Cerebellar cortex (tissue), 1 donor: ENCODE results near the gene MYL12B.
"Not testable (repeated sequence)": the region's sequence is repeated elsewhere in the genome, so short reads cannot be mapped to it uniquely, and the experiment has no call there.

Source experiments
- DNase-seq: peaks from one replicate; pipeline ENCODE4 v3.0.0-alpha.2; 2015; ENCODE audit warnings: low spot score

MYL12B gene

GRCh38 chr18:3297025-3297984, 35.4 kb downstream of the MYL12B start:
- peak; percentile 57 for DNase-seq

GRCh38 chr18:3304832-3305231, 42.9 kb downstream of the MYL12B start:
- DNase-seq, result no peak

GRCh38 chr18:3305354-3305762, 43.4 kb downstream of the MYL12B start:
- no peak for DNase-seq

- DNase-seq, result peak; percentile 82
Observed at GRCh38 chr18:3305933-3306332, 44.0 kb downstream of the MYL12B start.

GRCh38 chr18:3306391-3306790, 44.5 kb downstream of the MYL12B start:
- no peak for DNase-seq

GRCh38 chr18:3313685-3314084, 51.8 kb downstream of the MYL12B start:
- no peak for DNase-seq

- DNase-seq, result not testable (repeated sequence)
Observed at GRCh38 chr18:3315344-3315743, 53.4 kb downstream of the MYL12B start.

GRCh38 chr18:3319399-3319798, 57.5 kb downstream of the MYL12B start:
- no peak for DNase-seq

GRCh38 chr18:3319894-3320454, 58.0 kb downstream of the MYL12B start:
- no peak for DNase-seq

- DNase-seq, result no peak
Observed at GRCh38 chr18:3321133-3321812, 59.3 kb downstream of the MYL12B start.

- no peak for DNase-seq
Observed at GRCh38 chr18:3323900-3324299, 62.0 kb downstream of the MYL12B start.
